HCT116 (cell line): ENCODE data around the gene STK25. TPM values are rescaled to one million over a fixed set of nuclear protein-coding genes. Genes with fewer than 3 reads are reported as not detected.

Experiments
- ATAC-seq: fragments of 200-7000 bp; cut with Tn5 transposase; 2 replicates; pipeline ENCODE4 v1.9.1; 2020; ENCODE audit warnings: mild to moderate bottlenecking, moderate library complexity
- BruUV-seq: library from RNA; stranded (reverse); fragments of 400-500 nt; replicated peaks from 2 replicates; lab custom pipeline; 2021; lab: Mats Ljungman, UMichigan
- CTCF ChIA-PET: fragments of 300-600 bp; sonication (Branson Sonifier 250); formaldehyde crosslinking; loops from one replicate; lab custom pipeline; 2021; ENCODE audit warnings: antibody characterized with exemption; lab: Charles Lee
- POLR2A ChIA-PET: fragments of 300-600, 350-600 bp; sonication (Branson Sonifier 250); formaldehyde crosslinking; loops from one replicate; lab custom pipeline; 2021; ENCODE audit warnings: antibody characterized with exemption; lab: Charles Lee
- RAD21 ChIA-PET, 2 experiments: fragments of 300-600 bp; sonication (Branson Sonifier 250); formaldehyde crosslinking; loops; one replicate each; lab custom pipeline; 2023; ENCODE audit warnings: low total read pairs in 2 of 2; ENCODE audit not compliant: uncharacterized antibody in 2 of 2, unreplicated experiment in 2 of 2, low non-redundant PET in 1 of 2; lab: Charles Lee
- DNase-seq: peaks from one replicate; pipeline ENCODE4 v3.0.0-alpha.2; 2010; ENCODE audit warnings: low read depth, low spot score
- H2AFZ ChIP-seq: fragments of 200-600 bp; shearing (Covaris generic), sonication (generic); 2 replicates; pipeline ENCODE4 v1.6.1; 2017; ENCODE audit warnings: low read depth, mixed run types, mixed read lengths, antibody characterized with exemption, low read length; ENCODE audit not compliant: poor library complexity, severe bottlenecking
- H3K27ac ChIP-seq: 2 replicates; pipeline ENCODE4 v1.5.1; 2012; ENCODE audit warnings: low read depth, low read length
- H3K27me3 ChIP-seq: fragments of 200-600 bp; sonication (generic); 2 replicates; pipeline ENCODE4 v1.6.1; 2016; ENCODE audit warnings: mixed run types, low read length, mixed read lengths; ENCODE audit not compliant: insufficient read depth
- H3K36me3 ChIP-seq, 2 experiments: fragments of 200-500 bp in 1 of 2; fragments of 200-600 bp in 1 of 2; sonication (Bioruptor generic) in 1 of 2; sonication (generic) in 1 of 2; 2 replicates each; pipeline versions ENCODE4 v1.5.1 to v1.6.1; 2014 to 2016; ENCODE audit warnings: low read length in 2 of 2, inconsistent platforms in 1 of 2, mixed read lengths in 1 of 2, mixed run types in 1 of 2; ENCODE audit not compliant: insufficient read depth in 2 of 2, control insufficient read depth in 1 of 2
- H3K4me1 ChIP-seq, 2 experiments: fragments of 200-600 bp in 1 of 2; sonication (generic) in 1 of 2; 2 replicates each; pipeline versions ENCODE4 v1.5.1 to v1.6.1; 2012 to 2017; ENCODE audit warnings: low read length in 2 of 2, inconsistent platforms in 1 of 2, mild to moderate bottlenecking in 1 of 2, mixed read lengths in 1 of 2, mixed run types in 1 of 2, moderate library complexity in 1 of 2; ENCODE audit not compliant: insufficient read depth in 2 of 2, control insufficient read depth in 1 of 2
- H3K4me2 ChIP-seq: fragments of 200-600 bp; sonication (generic); 2 replicates; pipeline ENCODE4 v1.6.1; 2017; ENCODE audit warnings: mixed run types, low read length, mixed read lengths
- H3K4me3 ChIP-seq, 2 experiments: fragments of 200-600 bp in 1 of 2; sonication (generic) in 1 of 2; replicated peaks in 1 of 2; 2 replicates each; pipeline ENCODE4 v1.5.1; 2011 to 2016; ENCODE audit warnings: low read length in 2 of 2, control low read depth in 1 of 2, low read depth in 1 of 2, mild to moderate bottlenecking in 1 of 2, mixed read lengths in 1 of 2, mixed run types in 1 of 2
- H3K79me2 ChIP-seq: fragments of 200-600 bp; sonication (generic); 2 replicates; pipeline ENCODE4 v1.6.1; 2017; ENCODE audit warnings: mild to moderate bottlenecking, mixed run types, low read length, moderate library complexity, mixed read lengths; ENCODE audit not compliant: insufficient read depth
- H3K9ac ChIP-seq: fragments of 200-600 bp; sonication (generic); 2 replicates; pipeline ENCODE4 v1.6.1; 2016; ENCODE audit warnings: low read length, mixed read lengths
- H3K9me2 ChIP-seq: fragments of 200-600 bp; sonication (generic), shearing (Covaris generic); 2 replicates; pipeline ENCODE4 v1.6.1; 2017; ENCODE audit warnings: mixed run types, mild to moderate bottlenecking, moderate library complexity; ENCODE audit not compliant: insufficient read depth
- H3K9me3 ChIP-seq, 2 experiments: fragments of 200-500 bp in 1 of 2; fragments of 200-600 bp in 1 of 2; sonication (Bioruptor generic) in 1 of 2; sonication (generic) in 1 of 2; 2 replicates each; pipeline ENCODE4 v1.6.1; 2014 to 2017; ENCODE audit warnings: low read length in 2 of 2, mixed read lengths in 2 of 2, inconsistent platforms in 1 of 2, low read depth in 1 of 2, mild to moderate bottlenecking in 1 of 2, mixed run types in 1 of 2, moderate library complexity in 1 of 2; ENCODE audit not compliant: control insufficient read depth in 1 of 2, insufficient read depth in 1 of 2
- H4K20me1 ChIP-seq: fragments of 200-600 bp; sonication (generic), shearing (Covaris generic); 2 replicates; pipeline ENCODE4 v1.6.1; 2017; ENCODE audit warnings: mixed run types, mild to moderate bottlenecking, moderate library complexity; ENCODE audit not compliant: insufficient read depth
- ATF3 ChIP-seq: IDR thresholded peaks from 2 replicates; pipeline ENCODE4 v1.6.1; 2012
- CEBPB ChIP-seq: IDR thresholded peaks from 2 replicates; pipeline ENCODE4 v1.6.1; 2012; ENCODE audit warnings: low read depth
- EGR1 ChIP-seq: IDR thresholded peaks from 2 replicates; pipeline ENCODE4 v1.6.1; 2012; ENCODE audit warnings: low read depth
- ELF1 ChIP-seq: IDR thresholded peaks from 2 replicates; pipeline ENCODE4 v1.6.1; 2012; ENCODE audit warnings: low read depth, borderline replicate concordance
- EZH2 ChIP-seq: fragments of 200-600 bp; sonication (generic); IDR thresholded peaks from 2 replicates; pipeline ENCODE4 v1.6.1; 2017; ENCODE audit warnings: antibody characterized with exemption, mixed run types
- FOSL1 ChIP-seq: IDR thresholded peaks from 2 replicates; pipeline ENCODE4 v1.6.1; 2012; ENCODE audit warnings: low read depth
- JUND ChIP-seq: IDR thresholded peaks from 2 replicates; pipeline ENCODE4 v1.6.1; 2012
- POLR2A ChIP-seq: IDR thresholded peaks from 2 replicates; pipeline ENCODE4 v1.7.0; 2011; ENCODE audit warnings: borderline replicate concordance; ENCODE audit not compliant: insufficient read depth, insufficient read length; ENCODE audit errors: extremely low read depth
- POLR2AphosphoS5 ChIP-seq: IDR thresholded peaks from 2 replicates; pipeline ENCODE4 v1.6.1; 2011; ENCODE audit warnings: mild to moderate bottlenecking, low read depth, low read length, moderate library complexity
- RAD21 ChIP-seq: IDR thresholded peaks from 2 replicates; pipeline ENCODE4 v1.6.1; 2012; ENCODE audit warnings: low read depth, mild to moderate bottlenecking
- SIN3A ChIP-seq: IDR thresholded peaks from 2 replicates; pipeline ENCODE4 v1.6.1; 2012; ENCODE audit warnings: low read depth
- SP1 ChIP-seq: IDR thresholded peaks from 2 replicates; pipeline ENCODE4 v1.6.1; 2012; ENCODE audit warnings: low read depth
- SRF ChIP-seq: IDR thresholded peaks from 2 replicates; pipeline ENCODE4 v1.6.1; 2012; ENCODE audit warnings: low read depth
- TCF7L2 ChIP-seq: IDR thresholded peaks from 2 replicates; pipeline ENCODE4 v1.7.0; 2011; ENCODE audit warnings: borderline replicate concordance, inconsistent platforms; ENCODE audit not compliant: insufficient read depth, insufficient read length; ENCODE audit errors: extremely low read depth
- YY1 ChIP-seq: IDR thresholded peaks from 2 replicates; pipeline ENCODE4 v1.6.1; 2011; ENCODE audit warnings: low read length, low read depth, moderate library complexity, mild to moderate bottlenecking; ENCODE audit not compliant: insufficient replicate concordance; ENCODE audit errors: extremely low read depth
- ZBTB33 ChIP-seq: IDR thresholded peaks from 2 replicates; pipeline ENCODE4 v1.6.1; 2011; ENCODE audit warnings: mild to moderate bottlenecking, low read length, moderate library complexity; ENCODE audit not compliant: insufficient replicate concordance; ENCODE audit errors: extremely low read depth
- ZFX ChIP-seq: fragments of 450-650 bp; IDR thresholded peaks from 2 replicates; pipeline ENCODE4 v1.6.1; 2017
- intact Hi-C: fragments of 100-400 bp; cut with micrococcal nuclease; formaldehyde crosslinking; loops from 2 replicates; pipeline ENCODE4 v1.10.0; 2022
- total RNA-seq: library from RNA; stranded (reverse); gene quantifications from one replicate; pipeline ENCODE4 v1.2.1, GENCODE V29; 2021; ENCODE audit not compliant: unreplicated experiment
- TF ChIP-seq, protein P1 (sequence below): IDR thresholded peaks from 2 replicates; pipeline ENCODE4 v1.6.1; 2012; ENCODE audit warnings: low read depth
- TF ChIP-seq, protein P2 (sequence below), 3 experiments: fragments of 200-600 bp in 1 of 3; sonication (generic) in 1 of 3; IDR thresholded peaks in 2 of 3; conservative IDR thresholded peaks in 1 of 3; 2 replicates each; pipeline ENCODE4 v1.5.1; 2012 to 2017; ENCODE audit warnings: low read depth in 2 of 3, low read length in 2 of 3, antibody characterized with exemption in 1 of 3, borderline replicate concordance in 1 of 3, control low read depth in 1 of 3, mild to moderate bottlenecking in 1 of 3, mixed read lengths in 1 of 3, mixed run types in 1 of 3, moderate library complexity in 1 of 3; ENCODE audit not compliant: insufficient read depth in 1 of 3

Gene STK25
- total RNA-seq, 1 experiment from 2014 or later, result 160 TPM

DNA sequence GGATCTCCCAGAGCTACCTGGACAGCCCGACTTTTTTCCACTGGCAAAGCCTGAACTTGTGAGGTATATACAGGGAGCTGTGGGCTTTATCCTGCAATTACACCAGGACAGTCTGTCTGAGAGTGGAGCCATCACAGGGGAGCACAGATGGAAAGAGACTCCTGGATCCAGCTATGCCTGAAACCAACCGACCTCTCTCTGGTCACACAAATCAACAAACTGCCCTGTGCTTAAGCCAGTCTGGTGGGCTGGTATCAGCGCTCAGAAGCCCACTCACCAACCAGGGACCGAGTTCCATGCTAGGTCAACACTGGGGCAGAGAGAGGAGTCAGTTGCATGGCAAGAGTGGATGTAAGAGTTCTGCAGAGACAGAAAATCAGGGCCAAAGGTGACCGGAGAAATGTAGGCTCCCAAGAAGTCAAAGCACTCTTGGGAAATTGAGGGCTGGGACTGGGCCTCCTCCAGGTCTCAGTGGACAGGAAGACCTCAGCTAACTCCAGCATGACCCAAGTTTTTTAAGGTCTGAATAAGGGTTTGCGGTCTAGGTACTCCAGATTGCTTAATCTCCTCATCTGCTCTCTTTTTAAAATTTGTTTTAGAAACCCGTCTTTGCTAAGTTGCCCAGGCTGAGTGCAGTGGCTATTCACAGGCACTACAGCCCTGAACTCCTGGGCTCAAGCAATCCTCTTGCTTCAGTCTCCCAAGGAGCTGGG is 46.4 kb upstream of the STK25 start:
- no peaks in the 10 kb centered on the region for H3K9me2 ChIP-seq
- DNase-seq (no peak), ATAC-seq (no peak)
- H4K20me1 ChIP-seq, result no peaks in the 10 kb centered on the region
- no peak overlapping the region for H3K9ac ChIP-seq
- peaks cover 4% of the 10 kb centered on the region for H3K79me2 ChIP-seq
- no peaks in the 10 kb centered on the region for H3K9me3 ChIP-seq
- intact Hi-C loops, result loop anchor here (5.0 to 10.0 kb wide), 3 partner anchors 83 to 330 kb away; partner anchors contain the start of genes ATG4B, FARP2 and THAP4
- H3K4me3 ChIP-seq, result no peak overlapping the region
- CTCF ChIA-PET, result interaction anchor here (1.2 kb wide), 1 partner anchor 44 kb away, joined by 3 read pairs; no protein-coding TSS in a partner anchor
- no peak overlapping the region; the same call in 1 of the 2 replicates for H3K4me2 ChIP-seq
- BruUV-seq, result no TSS peak
- RAD21 ChIA-PET, result no interaction called here
- POLR2A ChIA-PET, result interaction anchor here (1.2 kb wide), 1 partner anchor 39 kb away, joined by 3 read pairs; no protein-coding TSS in a partner anchor
- H2AFZ ChIP-seq, result no peak overlapping the region
- TF ChIP-seq FOSL1, result no peak
- TF ChIP-seq, protein P1, sequence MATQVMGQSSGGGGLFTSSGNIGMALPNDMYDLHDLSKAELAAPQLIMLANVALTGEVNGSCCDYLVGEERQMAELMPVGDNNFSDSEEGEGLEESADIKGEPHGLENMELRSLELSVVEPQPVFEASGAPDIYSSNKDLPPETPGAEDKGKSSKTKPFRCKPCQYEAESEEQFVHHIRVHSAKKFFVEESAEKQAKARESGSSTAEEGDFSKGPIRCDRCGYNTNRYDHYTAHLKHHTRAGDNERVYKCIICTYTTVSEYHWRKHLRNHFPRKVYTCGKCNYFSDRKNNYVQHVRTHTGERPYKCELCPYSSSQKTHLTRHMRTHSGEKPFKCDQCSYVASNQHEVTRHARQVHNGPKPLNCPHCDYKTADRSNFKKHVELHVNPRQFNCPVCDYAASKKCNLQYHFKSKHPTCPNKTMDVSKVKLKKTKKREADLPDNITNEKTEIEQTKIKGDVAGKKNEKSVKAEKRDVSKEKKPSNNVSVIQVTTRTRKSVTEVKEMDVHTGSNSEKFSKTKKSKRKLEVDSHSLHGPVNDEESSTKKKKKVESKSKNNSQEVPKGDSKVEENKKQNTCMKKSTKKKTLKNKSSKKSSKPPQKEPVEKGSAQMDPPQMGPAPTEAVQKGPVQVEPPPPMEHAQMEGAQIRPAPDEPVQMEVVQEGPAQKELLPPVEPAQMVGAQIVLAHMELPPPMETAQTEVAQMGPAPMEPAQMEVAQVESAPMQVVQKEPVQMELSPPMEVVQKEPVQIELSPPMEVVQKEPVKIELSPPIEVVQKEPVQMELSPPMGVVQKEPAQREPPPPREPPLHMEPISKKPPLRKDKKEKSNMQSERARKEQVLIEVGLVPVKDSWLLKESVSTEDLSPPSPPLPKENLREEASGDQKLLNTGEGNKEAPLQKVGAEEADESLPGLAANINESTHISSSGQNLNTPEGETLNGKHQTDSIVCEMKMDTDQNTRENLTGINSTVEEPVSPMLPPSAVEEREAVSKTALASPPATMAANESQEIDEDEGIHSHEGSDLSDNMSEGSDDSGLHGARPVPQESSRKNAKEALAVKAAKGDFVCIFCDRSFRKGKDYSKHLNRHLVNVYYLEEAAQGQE, result no peak
- TF ChIP-seq, protein P2, sequence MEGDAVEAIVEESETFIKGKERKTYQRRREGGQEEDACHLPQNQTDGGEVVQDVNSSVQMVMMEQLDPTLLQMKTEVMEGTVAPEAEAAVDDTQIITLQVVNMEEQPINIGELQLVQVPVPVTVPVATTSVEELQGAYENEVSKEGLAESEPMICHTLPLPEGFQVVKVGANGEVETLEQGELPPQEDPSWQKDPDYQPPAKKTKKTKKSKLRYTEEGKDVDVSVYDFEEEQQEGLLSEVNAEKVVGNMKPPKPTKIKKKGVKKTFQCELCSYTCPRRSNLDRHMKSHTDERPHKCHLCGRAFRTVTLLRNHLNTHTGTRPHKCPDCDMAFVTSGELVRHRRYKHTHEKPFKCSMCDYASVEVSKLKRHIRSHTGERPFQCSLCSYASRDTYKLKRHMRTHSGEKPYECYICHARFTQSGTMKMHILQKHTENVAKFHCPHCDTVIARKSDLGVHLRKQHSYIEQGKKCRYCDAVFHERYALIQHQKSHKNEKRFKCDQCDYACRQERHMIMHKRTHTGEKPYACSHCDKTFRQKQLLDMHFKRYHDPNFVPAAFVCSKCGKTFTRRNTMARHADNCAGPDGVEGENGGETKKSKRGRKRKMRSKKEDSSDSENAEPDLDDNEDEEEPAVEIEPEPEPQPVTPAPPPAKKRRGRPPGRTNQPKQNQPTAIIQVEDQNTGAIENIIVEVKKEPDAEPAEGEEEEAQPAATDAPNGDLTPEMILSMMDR (IDR thresholded peaks at IDR 0.05 in 2 of 3, conservative IDR thresholded peaks at IDR 0.05 in 1 of 3; ENCODE audit: borderline replicate concordance in 1 of 3, insufficient read depth in 1 of 3, low read depth in 2 of 3, low read length in 2 of 3), result no peak
- no peak for TF ChIP-seq SIN3A
- TF ChIP-seq SRF, result no peak
- no peak for TF ChIP-seq ZFX
- no peak for TF ChIP-seq ATF3
- no peak for TF ChIP-seq ELF1
- no peak for TF ChIP-seq EGR1
- no peak for TF ChIP-seq RAD21
- no peak for TF ChIP-seq POLR2AphosphoS5
- no peak for TF ChIP-seq POLR2A
- TF ChIP-seq JUND, result no peak
- no peak for TF ChIP-seq CEBPB
- TF ChIP-seq SP1, result no peak
- TF ChIP-seq TCF7L2, result no peak
- TF ChIP-seq ZBTB33, result no peak
- no peak for TF ChIP-seq EZH2
- no peak for TF ChIP-seq YY1
- no peaks in the 10 kb centered on the region for H3K36me3 ChIP-seq
- no peak overlapping the region for H3K27ac ChIP-seq
- peaks cover 8 to 32% of the 10 kb centered on the region in 2 experiments; a peak in 3 of 4 replicates for H3K4me1 ChIP-seq
- H3K27me3 ChIP-seq, result no peaks in the 10 kb centered on the region
